ENCODE results near the gene MB21D2.
A peak's percentile ranks its signal among the peaks of the same experiment; 100 is the strongest.

The MB21D2 gene

DNA sequence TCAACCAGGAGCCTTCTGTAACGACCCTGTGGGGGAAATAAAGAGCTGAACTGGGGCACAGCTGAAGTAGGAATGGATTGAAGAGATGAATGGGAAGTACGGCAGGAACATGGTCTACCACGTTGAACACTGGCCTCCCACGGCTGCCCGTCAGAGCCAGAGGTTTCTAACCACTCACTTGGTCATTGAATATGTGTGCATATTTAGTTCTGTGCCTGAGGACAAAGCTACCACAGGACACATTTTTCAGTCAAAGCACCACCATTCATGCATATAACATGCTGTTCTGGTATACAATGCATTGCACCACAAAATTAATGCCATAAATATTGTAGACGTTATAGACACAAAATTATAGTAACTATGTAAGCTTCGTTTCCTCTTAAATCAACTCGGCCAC is 75.5 kb downstream of the MB21D2 start:
- no peaks in the 10 kb centered on the region for H3K36me3 ChIP-seq (ENCODE audit: control insufficient read depth in 5 of 5, insufficient read depth in 5 of 5, low read length in 5 of 5)
- H3K27me3 ChIP-seq (ENCODE audit: control insufficient read depth in 5 of 5, insufficient read depth in 4 of 5, low read length in 5 of 5) = no peaks in the 10 kb centered on the region
- no peak overlapping the region for H3K4me3 ChIP-seq (ENCODE audit: low read depth in 1 of 5, low read length in 5 of 5)
- H3K4me1 ChIP-seq (ENCODE audit: control insufficient read depth in 5 of 5, insufficient read depth in 5 of 5, low read length in 5 of 5) = peaks cover 0 to 3% (median 1%) of the 10 kb centered on the region in 5 donors
- no peaks in the 10 kb centered on the region for H3K9me3 ChIP-seq (ENCODE audit: control insufficient read depth in 5 of 5, low read length in 5 of 5)
- no peak overlapping the region for H3K27ac ChIP-seq (ENCODE audit: low read depth, low read length)
- H3K9ac ChIP-seq (ENCODE audit: low read length in 5 of 5) = no peak overlapping the region

- Histone ChIP-seq H3K4me1 (ENCODE audit: control insufficient read depth in 5 of 5, insufficient read depth in 5 of 5, low read length in 5 of 5) (peaks cover 4 to 10% (median 8%) of the 10 kb centered on the region in 5 donors), H3K4me3 (ENCODE audit: low read depth in 1 of 5, low read length in 5 of 5) (no peak overlapping the region), H3K9me3 (ENCODE audit: control insufficient read depth in 5 of 5, low read length in 5 of 5) (no peaks in the 10 kb centered on the region), H3K27me3 (ENCODE audit: control insufficient read depth in 5 of 5, insufficient read depth in 4 of 5, low read length in 5 of 5) (no peaks in the 10 kb centered on the region), H3K9ac (ENCODE audit: low read length in 5 of 5) (no peak overlapping the region), H3K36me3 (ENCODE audit: control insufficient read depth in 5 of 5, insufficient read depth in 5 of 5, low read length in 5 of 5) (no peaks in the 10 kb centered on the region), H3K27ac (ENCODE audit: low read depth, low read length) (no peak overlapping the region)
Measured at GRCh38 chr3:192841428-192841827, 76.2 kb downstream of the MB21D2 start.

DNA sequence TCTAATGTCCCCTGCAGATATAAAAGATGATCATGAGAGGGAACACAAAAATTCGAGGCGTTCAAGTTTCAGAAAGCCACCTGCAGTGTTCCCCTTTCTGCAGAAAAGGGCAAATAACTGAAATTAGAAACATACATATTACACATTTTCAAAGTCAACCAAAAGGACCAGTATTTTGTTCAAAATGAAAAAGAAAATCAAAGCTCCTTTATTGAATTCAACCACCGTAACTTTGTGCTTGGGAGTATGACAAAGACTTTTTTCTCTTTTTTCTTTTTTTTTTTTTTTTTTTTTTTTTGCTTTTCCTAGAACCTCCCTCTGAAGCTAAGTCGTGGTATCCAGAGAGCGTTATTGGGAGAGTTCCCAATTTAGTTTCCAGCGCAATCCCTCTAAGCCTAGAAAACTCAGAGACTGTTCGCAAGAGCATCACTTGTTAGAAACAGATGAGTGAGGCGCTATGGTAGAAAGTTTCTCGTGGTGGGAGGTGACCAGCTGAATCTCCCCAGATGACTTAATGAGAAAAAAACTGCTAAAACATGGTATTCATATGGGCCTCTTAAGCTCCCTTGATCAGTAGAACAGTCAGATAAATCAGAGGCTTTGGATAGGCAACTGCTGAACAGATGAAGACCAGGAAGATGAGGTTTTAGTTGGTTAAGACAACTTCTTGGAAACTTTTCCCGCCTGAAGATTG is 77.4 kb downstream of the MB21D2 start:
- no peak overlapping the region for H3K27ac ChIP-seq (ENCODE audit: low read depth, low read length)
- no peak overlapping the region for H3K4me3 ChIP-seq (ENCODE audit: low read depth in 1 of 5, low read length in 5 of 5)
- H3K9me3 ChIP-seq (ENCODE audit: control insufficient read depth in 5 of 5, low read length in 5 of 5) = no peaks in the 10 kb centered on the region
- no peaks in the 10 kb centered on the region for H3K27me3 ChIP-seq (ENCODE audit: control insufficient read depth in 5 of 5, insufficient read depth in 4 of 5, low read length in 5 of 5)
- peaks cover 6 to 20% (median 18%) of the 10 kb centered on the region in 5 donors for H3K4me1 ChIP-seq (ENCODE audit: control insufficient read depth in 5 of 5, insufficient read depth in 5 of 5, low read length in 5 of 5)
- H3K9ac ChIP-seq (ENCODE audit: low read length in 5 of 5) = no peak overlapping the region
- no peaks in the 10 kb centered on the region for H3K36me3 ChIP-seq (ENCODE audit: control insufficient read depth in 5 of 5, insufficient read depth in 5 of 5, low read length in 5 of 5)

GRCh38 chr3:192835818-192836815 is 81.5 kb downstream of the MB21D2 start:
- H3K9ac ChIP-seq (ENCODE audit: low read length in 5 of 5) = no peak overlapping the region
- peaks cover 6 to 42% (median 36%) of the 10 kb centered on the region in 5 donors for H3K4me1 ChIP-seq (ENCODE audit: control insufficient read depth in 5 of 5, insufficient read depth in 5 of 5, low read length in 5 of 5)
- H3K27ac ChIP-seq (ENCODE audit: low read depth, low read length) = peak overlapping the region; percentile 68

GRCh38 chr3:192834428-192834827 is 83.2 kb downstream of the MB21D2 start:
- no peak overlapping the region for H3K27ac ChIP-seq (ENCODE audit: low read depth, low read length)
- H3K4me1 ChIP-seq (ENCODE audit: control insufficient read depth in 5 of 5, insufficient read depth in 5 of 5, low read length in 5 of 5) = peaks cover 6 to 46% (median 39%) of the 10 kb centered on the region in 5 donors
- no peaks in the 10 kb centered on the region for H3K27me3 ChIP-seq (ENCODE audit: control insufficient read depth in 5 of 5, insufficient read depth in 4 of 5, low read length in 5 of 5)
- no peaks in the 10 kb centered on the region for H3K36me3 ChIP-seq (ENCODE audit: control insufficient read depth in 5 of 5, insufficient read depth in 5 of 5, low read length in 5 of 5)
- H3K9ac ChIP-seq (ENCODE audit: low read length in 5 of 5) = no peak overlapping the region
- H3K4me3 ChIP-seq (ENCODE audit: low read depth in 1 of 5, low read length in 5 of 5) = no peak overlapping the region
- no peaks in the 10 kb centered on the region for H3K9me3 ChIP-seq (ENCODE audit: control insufficient read depth in 5 of 5, low read length in 5 of 5)

More at GRCh38 chr3:192835818-192836815, 81.5 kb downstream of the MB21D2 start:
- Histone ChIP-seq H3K4me3 (ENCODE audit: low read depth in 1 of 5, low read length in 5 of 5) (peak overlapping the region in 2 of 5 donors; percentile 3 to 39), H3K36me3 (ENCODE audit: control insufficient read depth in 5 of 5, insufficient read depth in 5 of 5, low read length in 5 of 5) (no peaks in the 10 kb centered on the region), H3K9me3 (ENCODE audit: control insufficient read depth in 5 of 5, low read length in 5 of 5) (no peaks in the 10 kb centered on the region), H3K27me3 (ENCODE audit: control insufficient read depth in 5 of 5, insufficient read depth in 4 of 5, low read length in 5 of 5) (no peaks in the 10 kb centered on the region)

DNA sequence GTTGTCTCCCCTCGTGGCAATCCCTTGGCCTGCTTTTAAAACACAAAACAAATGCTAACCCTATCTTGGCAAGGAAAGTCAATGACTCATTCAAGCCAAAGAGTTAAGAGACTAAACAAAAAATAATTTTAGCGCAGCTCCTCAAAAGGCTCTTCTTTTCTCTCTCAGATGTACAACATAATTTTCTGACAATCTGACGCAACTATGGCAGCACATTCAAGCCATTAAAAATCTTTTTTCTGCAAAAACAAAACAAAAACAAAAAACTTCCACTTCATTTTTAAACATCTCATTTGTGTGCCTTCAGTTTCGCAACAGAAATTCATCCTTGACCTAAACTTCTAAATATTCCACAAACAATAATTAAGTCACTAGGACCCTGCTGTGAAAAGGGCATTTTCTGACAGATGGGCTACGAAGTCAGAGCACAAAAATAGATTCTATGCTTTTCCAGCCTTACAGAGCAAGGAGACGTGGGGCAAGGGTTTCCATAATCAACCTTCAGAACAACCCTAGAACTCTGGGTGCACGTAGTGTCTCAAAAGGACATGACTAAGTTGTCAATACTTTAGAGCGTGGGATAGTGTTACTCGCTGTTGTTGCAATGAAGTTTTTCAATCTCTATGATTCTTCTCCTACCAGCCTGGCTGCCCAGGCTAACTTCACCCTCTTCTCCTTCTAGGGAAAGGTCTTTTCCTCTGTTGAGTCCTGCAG is 84.3 kb downstream of the MB21D2 start:
- no peaks in the 10 kb centered on the region for H3K27me3 ChIP-seq (ENCODE audit: control insufficient read depth in 5 of 5, insufficient read depth in 4 of 5, low read length in 5 of 5)
- H3K9me3 ChIP-seq (ENCODE audit: control insufficient read depth in 5 of 5, low read length in 5 of 5) = no peaks in the 10 kb centered on the region
- no peaks in the 10 kb centered on the region for H3K36me3 ChIP-seq (ENCODE audit: control insufficient read depth in 5 of 5, insufficient read depth in 5 of 5, low read length in 5 of 5)
- peak overlapping the region; percentile 50 for H3K27ac ChIP-seq (ENCODE audit: low read depth, low read length)
- peaks cover 6 to 46% (median 39%) of the 10 kb centered on the region in 5 donors for H3K4me1 ChIP-seq (ENCODE audit: control insufficient read depth in 5 of 5, insufficient read depth in 5 of 5, low read length in 5 of 5)
- no peak overlapping the region for H3K9ac ChIP-seq (ENCODE audit: low read length in 5 of 5)
- peak overlapping the region in 2 of 5 donors; percentile 3 to 30 for H3K4me3 ChIP-seq (ENCODE audit: low read depth in 1 of 5, low read length in 5 of 5)

DNA sequence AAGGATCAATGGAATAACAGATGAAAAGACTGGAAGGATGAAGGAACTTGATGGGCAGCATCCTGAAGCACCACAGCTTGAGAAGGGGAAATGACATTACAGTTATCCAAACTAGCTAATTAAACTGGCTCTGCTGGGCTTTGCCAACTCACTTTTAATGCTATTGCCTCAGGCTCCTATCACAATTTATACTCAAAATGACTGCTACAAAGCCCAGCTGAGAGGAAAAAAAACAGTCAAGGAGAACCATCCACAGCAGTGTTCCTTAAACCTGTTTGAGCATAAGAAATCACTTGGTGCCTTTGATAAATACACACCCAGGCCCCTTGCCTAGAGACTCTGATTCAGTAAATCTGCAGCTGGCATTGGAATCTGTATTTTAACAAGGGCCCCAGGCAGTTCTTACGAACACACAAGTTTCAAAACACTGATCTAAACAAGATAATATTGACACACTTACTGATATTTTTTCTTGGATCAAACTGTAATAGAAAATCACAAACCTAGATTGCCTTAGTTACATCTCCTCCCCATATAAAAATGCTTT is 85.8 kb downstream of the MB21D2 start:
- Histone ChIP-seq H3K27ac (ENCODE audit: low read depth, low read length) (no peak overlapping the region), H3K4me3 (ENCODE audit: low read depth in 1 of 5, low read length in 5 of 5) (no peak overlapping the region), H3K4me1 (ENCODE audit: control insufficient read depth in 5 of 5, insufficient read depth in 5 of 5, low read length in 5 of 5) (peaks cover 6 to 42% (median 35%) of the 10 kb centered on the region in 5 donors), H3K27me3 (ENCODE audit: control insufficient read depth in 5 of 5, insufficient read depth in 4 of 5, low read length in 5 of 5) (no peaks in the 10 kb centered on the region), H3K9ac (ENCODE audit: low read length in 5 of 5) (no peak overlapping the region), H3K9me3 (ENCODE audit: control insufficient read depth in 5 of 5, low read length in 5 of 5) (no peaks in the 10 kb centered on the region), H3K36me3 (ENCODE audit: control insufficient read depth in 5 of 5, insufficient read depth in 5 of 5, low read length in 5 of 5) (no peaks in the 10 kb centered on the region)

- Histone ChIP-seq H3K4me1 (ENCODE audit: control insufficient read depth in 5 of 5, insufficient read depth in 5 of 5, low read length in 5 of 5) (peaks cover 3 to 38% (median 32%) of the 10 kb centered on the region in 5 donors), H3K27me3 (ENCODE audit: control insufficient read depth in 5 of 5, insufficient read depth in 4 of 5, low read length in 5 of 5) (no peaks in the 10 kb centered on the region), H3K4me3 (ENCODE audit: low read depth in 1 of 5, low read length in 5 of 5) (no peak overlapping the region), H3K9me3 (ENCODE audit: control insufficient read depth in 5 of 5, low read length in 5 of 5) (no peaks in the 10 kb centered on the region), H3K9ac (ENCODE audit: low read length in 5 of 5) (no peak overlapping the region), H3K36me3 (ENCODE audit: control insufficient read depth in 5 of 5, insufficient read depth in 5 of 5, low read length in 5 of 5) (no peaks in the 10 kb centered on the region), H3K27ac (ENCODE audit: low read depth, low read length) (no peak overlapping the region)
Measured at GRCh38 chr3:192831111-192831644, 86.5 kb downstream of the MB21D2 start.

GRCh38 chr3:192830291-192831110 is 87.2 kb downstream of the MB21D2 start:
- no peak overlapping the region for H3K27ac ChIP-seq (ENCODE audit: low read depth, low read length)
- H3K9ac ChIP-seq (ENCODE audit: low read length in 5 of 5) = no peak overlapping the region
- no peaks in the 10 kb centered on the region for H3K27me3 ChIP-seq (ENCODE audit: control insufficient read depth in 5 of 5, insufficient read depth in 4 of 5, low read length in 5 of 5)
- no peaks in the 10 kb centered on the region for H3K9me3 ChIP-seq (ENCODE audit: control insufficient read depth in 5 of 5, low read length in 5 of 5)
- H3K36me3 ChIP-seq (ENCODE audit: control insufficient read depth in 5 of 5, insufficient read depth in 5 of 5, low read length in 5 of 5) = no peaks in the 10 kb centered on the region
- H3K4me3 ChIP-seq (ENCODE audit: low read depth in 1 of 5, low read length in 5 of 5) = no peak overlapping the region
- peaks cover 2 to 38% (median 32%) of the 10 kb centered on the region in 5 donors for H3K4me1 ChIP-seq (ENCODE audit: control insufficient read depth in 5 of 5, insufficient read depth in 5 of 5, low read length in 5 of 5)
